Measurements from ENCODE around the gene PLEKHA8. TPM values are rescaled to one million over a fixed set of nuclear protein-coding genes. Genes with fewer than 3 reads are reported as not detected.

Gene PLEKHA8
- total RNA-seq, 1 experiment from 2014 or later = 12.0 TPM

DNA sequence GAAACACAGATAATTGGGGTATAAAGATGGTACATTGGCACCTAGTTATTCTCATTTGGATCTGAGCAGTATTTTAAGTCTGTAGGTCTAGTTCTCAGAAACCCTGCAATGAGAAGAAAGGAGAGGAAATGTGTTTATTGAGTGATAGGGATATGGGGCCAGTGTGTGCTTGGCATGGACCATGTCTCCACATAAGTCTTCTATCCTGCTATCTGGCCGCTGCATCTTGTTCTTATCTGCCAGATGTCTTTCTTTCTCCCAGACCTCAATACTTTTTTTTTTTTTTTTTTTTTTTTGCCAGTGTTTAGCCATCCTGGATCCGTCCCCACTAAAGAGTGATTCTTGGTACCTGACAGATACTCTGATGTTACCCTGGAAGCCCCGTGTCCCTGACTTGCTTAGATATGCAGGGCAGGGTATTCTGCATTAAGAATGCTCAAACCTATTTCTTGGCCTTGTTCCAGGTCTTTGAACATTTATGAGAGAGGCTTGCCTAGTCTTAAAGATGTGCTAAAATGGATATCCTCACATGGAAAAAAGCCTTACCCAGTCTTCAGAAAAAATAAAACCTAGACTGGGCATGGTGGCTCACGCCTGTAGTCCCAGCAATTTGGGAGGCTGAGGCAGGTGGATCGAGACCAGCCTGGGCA lies 116.6 kb downstream of the PLEKHA8 start:
- no peaks in the 10 kb centered on the region for H3K9me3 Mint-ChIP-seq (ENCODE audit: unreplicated experiment)
- intact Hi-C loops (cut with micrococcal nuclease) = no loop called here
- no peak for TF ChIP-seq CTCF (IDR thresholded peaks at IDR 0.05; ENCODE audit: unreplicated experiment)
- H3K4me3 Mint-ChIP-seq (ENCODE audit: unreplicated experiment) = no peak overlapping the region
- BruUV-seq (replicated peaks) = no TSS peak
- ChIA-PET CTCF (no interaction called here), POLR2A (interaction anchor here (0.7 to 1.6 kb wide), 4 partner anchors 10 to 334 kb away, joined by 3 to 19 read pairs (median 4); partner anchors contain the start of genes MTURN and NOD1)
- H3K36me3 Mint-ChIP-seq (ENCODE audit: insufficient read depth, unreplicated experiment) = peaks cover 7% of the 10 kb centered on the region
- no peak overlapping the region for H3K27ac Mint-ChIP-seq (ENCODE audit: low read depth, unreplicated experiment)
- no peak for DNase-seq (ENCODE audit: unreplicated experiment)
- no peaks in the 10 kb centered on the region for H3K27me3 Mint-ChIP-seq (ENCODE audit: insufficient read depth, unreplicated experiment)
- H3K4me1 Mint-ChIP-seq (ENCODE audit: insufficient read depth, unreplicated experiment) = peaks cover 28% of the 10 kb centered on the region

DNA sequence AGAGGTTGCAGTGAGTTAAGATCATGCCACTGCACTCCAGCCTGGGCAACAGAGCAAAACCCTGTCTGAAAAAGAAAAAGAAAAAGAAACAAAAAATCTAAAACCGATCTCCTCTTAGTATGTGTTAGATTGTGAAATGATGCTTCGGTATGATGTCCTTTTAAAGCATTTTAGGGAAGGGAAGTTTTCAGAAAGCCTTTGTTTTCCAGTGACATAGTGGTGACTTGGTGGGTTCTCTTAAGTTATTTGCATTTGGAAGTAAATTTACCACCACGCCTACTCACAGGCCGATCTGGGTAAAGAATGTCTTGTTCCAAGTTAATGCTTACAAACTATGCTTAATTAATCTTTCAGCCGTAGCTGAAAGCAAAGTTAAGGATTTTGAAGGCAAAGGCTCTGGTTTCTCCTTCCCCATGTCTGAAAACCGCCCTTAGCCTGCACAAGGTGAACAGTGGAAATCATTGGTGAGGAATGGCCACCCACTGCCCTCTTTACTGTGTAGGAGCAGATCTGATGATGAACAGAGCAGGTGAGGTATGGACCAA lies 117.3 kb downstream of the PLEKHA8 start:
- H3K4me1 Mint-ChIP-seq (ENCODE audit: insufficient read depth, unreplicated experiment) = peaks cover 28% of the 10 kb centered on the region
- H3K9me3 Mint-ChIP-seq (ENCODE audit: unreplicated experiment) = no peaks in the 10 kb centered on the region
- H3K36me3 Mint-ChIP-seq (ENCODE audit: insufficient read depth, unreplicated experiment) = peaks cover 8% of the 10 kb centered on the region
- ChIA-PET POLR2A (no interaction called here), CTCF (interaction anchor here (1.3 kb wide), 1 partner anchor 8 kb away, joined by 3 read pairs; no protein-coding TSS in a partner anchor)
- intact Hi-C loops (cut with micrococcal nuclease) = no loop called here
- TF ChIP-seq CTCF (IDR thresholded peaks at IDR 0.05; ENCODE audit: unreplicated experiment) = no peak
- no peaks in the 10 kb centered on the region for H3K27me3 Mint-ChIP-seq (ENCODE audit: insufficient read depth, unreplicated experiment)
- no TSS peak for BruUV-seq (replicated peaks)
- DNase-seq (ENCODE audit: unreplicated experiment) = no peak
- no peak overlapping the region for H3K4me3 Mint-ChIP-seq (ENCODE audit: unreplicated experiment)
- H3K27ac Mint-ChIP-seq (ENCODE audit: low read depth, unreplicated experiment) = no peak overlapping the region

- POLR2A ChIA-PET = no interaction called here
- H3K9me3 Mint-ChIP-seq (ENCODE audit: unreplicated experiment) = no peaks in the 10 kb centered on the region
- H3K4me3 Mint-ChIP-seq (ENCODE audit: unreplicated experiment) = no peak overlapping the region
- no peak for DNase-seq (ENCODE audit: unreplicated experiment)
- no peak for TF ChIP-seq CTCF (IDR thresholded peaks at IDR 0.05; ENCODE audit: unreplicated experiment)
- no peaks in the 10 kb centered on the region for H3K27me3 Mint-ChIP-seq (ENCODE audit: insufficient read depth, unreplicated experiment)
- peaks cover 8% of the 10 kb centered on the region for H3K36me3 Mint-ChIP-seq (ENCODE audit: insufficient read depth, unreplicated experiment)
- intact Hi-C loops (cut with micrococcal nuclease) = no loop called here
- H3K27ac Mint-ChIP-seq (ENCODE audit: low read depth, unreplicated experiment) = no peak overlapping the region
- peaks cover 28% of the 10 kb centered on the region for H3K4me1 Mint-ChIP-seq (ENCODE audit: insufficient read depth, unreplicated experiment)
- no TSS peak for BruUV-seq (replicated peaks)
- CTCF ChIA-PET = interaction anchor here (1.3 kb wide), 1 partner anchor 9 kb away, joined by 3 read pairs; no protein-coding TSS in a partner anchor
Measured at GRCh38 chr7:30146127-30146612, 118.0 kb downstream of the PLEKHA8 start.

GRCh38 chr7:30147223-30147622 lies 119.0 kb downstream of the PLEKHA8 start:
- intact Hi-C loops (cut with micrococcal nuclease) = no loop called here
- TF ChIP-seq CTCF (IDR thresholded peaks at IDR 0.05; ENCODE audit: unreplicated experiment) = no peak
- Mint-ChIP-seq H3K36me3 (ENCODE audit: insufficient read depth, unreplicated experiment) (peaks cover 8% of the 10 kb centered on the region), H3K9me3 (ENCODE audit: unreplicated experiment) (no peaks in the 10 kb centered on the region), H3K27me3 (ENCODE audit: insufficient read depth, unreplicated experiment) (no peaks in the 10 kb centered on the region), H3K4me3 (ENCODE audit: unreplicated experiment) (no peak overlapping the region), H3K27ac (ENCODE audit: low read depth, unreplicated experiment) (no peak overlapping the region), H3K4me1 (ENCODE audit: insufficient read depth, unreplicated experiment) (peaks cover 25% of the 10 kb centered on the region)
- ChIA-PET CTCF (interaction anchor here (1.0 kb wide), 1 partner anchor 13 kb away, joined by 3 read pairs; no protein-coding TSS in a partner anchor), POLR2A (interaction anchor here (0.6 to 0.7 kb wide), 2 partner anchors 21 to 330 kb away, joined by 3 to 4 read pairs; no protein-coding TSS in a partner anchor)
- no TSS peak for BruUV-seq (replicated peaks)
- DNase-seq (ENCODE audit: unreplicated experiment) = no peak
